Raji (cell line): ENCODE measurements around the gene C2CD4D.

ENCODE experiments used
- POLR2A ChIP-seq: IDR thresholded peaks from 2 replicates; pipeline ENCODE4 v1.6.1; 2011; ENCODE audit warnings: low read depth, low read length, control low read depth; ENCODE audit not compliant: insufficient read depth

The C2CD4D gene

GRCh38 chr1:151859891-151860293 is 20.3 kb upstream of the C2CD4D start:
- no peak for TF ChIP-seq POLR2A

DNA sequence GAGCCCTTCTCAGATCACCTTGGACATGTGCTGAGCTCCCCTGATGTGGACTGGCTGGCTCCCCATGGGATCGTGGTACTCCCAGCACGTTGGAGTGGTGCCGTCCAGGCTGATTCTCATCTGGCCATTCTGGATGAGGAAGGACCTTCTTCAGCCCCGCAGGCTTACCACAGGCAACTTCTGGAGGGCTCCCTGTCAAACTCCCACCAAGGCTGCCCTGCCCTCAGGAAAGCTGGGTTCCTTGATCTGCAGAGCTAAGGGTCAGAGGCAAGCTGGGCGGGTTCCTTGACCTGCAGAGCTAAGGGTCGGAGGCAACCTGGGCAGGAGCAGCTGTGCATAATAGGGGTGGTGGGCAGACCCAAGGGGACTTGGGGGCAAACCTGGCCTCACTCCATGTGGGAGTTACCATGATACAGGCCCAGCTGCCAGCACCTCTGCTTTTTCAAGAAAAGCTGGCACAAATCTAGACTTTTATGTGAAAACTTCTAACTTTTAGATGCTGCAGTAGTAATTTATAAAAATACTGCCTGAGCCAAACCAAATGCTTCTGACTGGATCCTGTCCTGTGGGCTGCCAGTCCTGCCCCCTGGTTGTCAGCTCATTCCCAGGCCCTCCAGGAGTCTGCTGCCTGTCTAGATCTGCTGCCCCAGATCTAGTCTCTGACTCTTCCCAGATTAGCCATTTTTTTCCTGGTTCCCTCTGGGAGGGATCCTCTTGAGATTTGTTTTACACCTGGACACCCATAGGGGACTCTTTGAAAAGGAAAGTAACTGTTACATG is 19.5 kb upstream of the C2CD4D start:
- no peak for TF ChIP-seq POLR2A

DNA sequence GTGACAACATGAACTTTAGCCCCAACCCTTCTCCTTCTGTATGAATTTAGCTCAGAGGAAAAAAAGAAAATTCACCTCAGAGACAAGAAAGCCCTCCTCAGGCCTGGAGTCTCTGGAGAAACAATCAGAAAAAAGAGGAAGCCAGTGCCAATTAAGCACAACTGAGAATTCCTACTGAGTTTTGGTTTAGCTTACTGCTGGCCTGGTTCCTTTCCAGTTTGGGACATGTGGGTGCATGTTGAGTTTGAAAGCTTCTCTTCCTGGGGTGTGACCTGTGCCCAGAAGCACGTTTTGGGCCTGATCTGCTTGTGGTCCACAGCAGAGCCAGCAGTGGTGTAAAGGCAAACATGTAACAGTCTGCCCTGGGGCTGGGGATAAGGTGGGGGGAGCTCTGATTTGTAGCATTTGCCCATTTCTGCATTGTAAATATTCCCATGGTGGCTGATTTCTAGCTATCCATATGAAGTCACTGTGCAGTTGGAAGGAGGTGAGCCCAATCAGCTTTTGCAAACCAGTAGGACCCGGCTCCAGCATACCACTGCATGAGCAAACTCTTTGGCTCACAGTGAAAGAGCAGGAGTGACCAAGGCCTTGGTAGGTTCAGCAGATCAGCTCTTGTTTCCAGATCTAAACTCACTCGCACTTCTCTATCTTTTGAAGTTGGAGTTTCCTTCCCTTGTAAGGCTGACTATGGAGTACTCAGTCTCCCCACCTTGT is 18.6 kb upstream of the C2CD4D start:
- TF ChIP-seq POLR2A = no peak

DNA sequence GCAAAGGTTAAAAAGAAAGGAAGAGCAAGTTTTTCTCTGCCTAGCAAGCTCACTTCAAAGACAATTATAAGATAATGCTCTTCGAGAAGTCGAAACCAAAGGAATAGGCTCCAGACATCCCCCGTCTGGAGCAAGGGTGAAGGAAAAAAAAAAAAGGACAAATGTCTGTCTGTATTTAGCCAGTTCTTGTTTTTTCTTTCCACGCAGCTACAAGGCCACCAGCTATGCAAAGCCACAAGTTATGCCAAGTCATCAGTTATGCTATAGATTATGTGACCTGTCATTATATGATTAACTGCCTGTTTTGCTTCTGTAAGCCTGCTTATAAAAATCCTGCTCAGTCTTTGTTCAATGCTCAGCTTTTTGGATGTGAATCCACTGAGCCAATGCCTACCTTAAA is 16.3 kb upstream of the C2CD4D start:
- no peak for TF ChIP-seq POLR2A

- TF ChIP-seq POLR2A = no peak
Measured at GRCh38 chr1:151854658-151855057, 15.0 kb upstream of the C2CD4D start.

- TF ChIP-seq POLR2A = no peak
Measured at GRCh38 chr1:151853411-151853943, 13.9 kb upstream of the C2CD4D start, which contains the start of gene THEM5. Gene THEM5 (minus strand): TSS chr1:151853712. CDS start chr1:151853565, 147 bp downstream.

DNA sequence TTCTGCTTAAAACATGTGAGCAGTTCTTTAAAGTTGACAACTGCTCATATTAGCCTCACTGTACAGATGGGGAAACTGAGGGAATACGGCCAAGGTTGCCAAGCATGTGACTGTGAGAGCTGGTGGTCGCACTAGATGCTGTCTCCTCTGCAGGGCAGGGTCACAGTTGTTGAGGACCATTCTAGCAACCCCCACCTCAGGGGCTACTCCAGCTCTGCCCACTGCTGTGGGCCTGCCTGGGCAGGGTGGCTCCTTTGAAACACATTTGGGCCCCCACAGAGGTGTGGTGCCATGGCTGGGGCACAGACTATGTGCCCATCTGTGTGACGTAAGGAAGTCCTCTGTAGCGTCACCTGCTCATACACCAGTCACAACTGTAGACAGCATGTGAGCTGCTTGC is 13.1 kb upstream of the C2CD4D start:
- no peak for TF ChIP-seq POLR2A

GRCh38 chr1:151851886-151852285 is 12.3 kb upstream of the C2CD4D start:
- TF ChIP-seq POLR2A = no peak

DNA sequence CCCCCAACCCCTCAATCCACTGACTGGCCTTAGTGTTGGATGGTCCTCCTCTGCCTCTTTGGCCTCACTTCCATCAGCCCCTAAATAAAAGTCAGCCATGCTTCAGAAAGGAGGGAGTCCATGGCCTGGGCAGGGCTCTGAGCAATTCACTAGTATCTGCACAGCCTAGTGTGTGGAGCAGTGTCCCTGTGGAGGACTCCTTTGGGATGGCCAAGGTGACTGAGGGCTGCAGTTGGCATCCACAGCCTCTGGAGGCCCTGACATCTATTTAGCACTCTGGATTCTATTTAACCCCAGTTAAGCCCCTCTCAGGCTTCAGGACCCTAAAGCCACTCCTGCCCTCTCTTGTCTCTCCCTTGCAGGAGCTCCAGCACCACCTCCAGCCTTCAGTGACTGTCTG is 10.3 kb upstream of the C2CD4D start:
- TF ChIP-seq POLR2A = no peak

- TF ChIP-seq POLR2A = no peak
Measured at GRCh38 chr1:151849126-151849525, 9.5 kb upstream of the C2CD4D start.

GRCh38 chr1:151847867-151848596 is 8.4 kb upstream of the C2CD4D start:
- no peak for TF ChIP-seq POLR2A

GRCh38 chr1:151846686-151847237 is 7.1 kb upstream of the C2CD4D start:
- TF ChIP-seq POLR2A = no peak

- TF ChIP-seq POLR2A = no peak
Measured at GRCh38 chr1:151846062-151846568, 6.5 kb upstream of the C2CD4D start.

GRCh38 chr1:151843398-151843797 is 3.8 kb upstream of the C2CD4D start:
- TF ChIP-seq POLR2A = no peak

DNA sequence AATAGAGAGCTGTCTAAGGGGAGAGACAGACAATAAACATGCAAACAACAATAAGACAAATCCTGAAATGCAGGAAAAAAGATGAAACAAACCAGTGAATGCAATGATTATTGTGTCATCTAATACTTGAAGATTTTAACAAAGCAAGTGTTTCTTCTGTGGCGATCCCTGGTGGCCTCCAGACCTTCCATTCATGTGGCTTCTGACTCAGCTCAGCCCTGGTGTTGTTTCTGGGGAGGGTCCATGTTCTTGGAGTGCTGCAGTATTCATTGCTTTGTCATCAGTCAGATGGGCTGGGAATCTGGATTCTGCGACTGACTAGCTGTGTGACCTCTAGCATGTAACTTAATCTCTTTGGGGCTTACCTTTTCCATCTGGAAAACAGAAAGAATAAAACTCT is 1.5 kb upstream of the C2CD4D start:
- TF ChIP-seq POLR2A = no peak

DNA sequence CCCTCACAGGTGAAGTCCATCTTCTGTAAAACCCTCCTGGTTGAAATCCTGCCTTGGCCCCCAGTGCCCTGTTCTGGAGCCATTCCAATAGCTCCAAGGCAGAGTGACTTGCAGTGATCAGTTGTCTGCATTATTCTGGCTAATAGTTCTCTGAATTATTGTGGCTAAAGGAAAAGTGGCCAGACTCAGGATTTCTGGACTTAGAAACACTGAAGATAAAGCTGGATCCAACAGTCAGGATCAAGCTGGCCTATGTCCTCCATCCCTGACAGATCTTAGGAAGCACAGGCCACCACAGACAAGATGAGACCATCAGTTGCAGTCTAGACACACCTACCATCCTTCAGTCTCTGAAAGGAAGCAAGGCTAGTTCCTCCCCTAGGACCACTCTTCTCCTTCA is 801 bp upstream of the C2CD4D start:
- no peak for TF ChIP-seq POLR2A

DNA sequence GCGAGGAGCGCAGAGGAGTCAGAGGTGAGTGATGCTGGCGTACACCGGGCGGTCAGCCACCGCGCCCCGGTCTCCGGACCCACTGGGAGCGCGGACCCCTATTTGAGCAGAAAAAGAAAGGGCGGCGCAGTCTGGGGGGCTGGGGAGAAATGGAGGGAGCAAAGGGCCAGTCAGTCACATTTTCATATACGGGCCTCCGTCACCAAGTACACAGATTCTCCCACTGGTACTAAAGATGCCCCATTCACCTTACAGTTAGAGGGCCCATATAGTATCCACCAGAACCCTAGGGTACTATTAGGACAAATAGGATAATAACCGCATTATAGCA is 573 bp downstream of the C2CD4D start:
- no peak for TF ChIP-seq POLR2A
